Trophoblast cell (in vitro differentiated cells and primary cell): Measurements from ENCODE around the gene KCNG4.
"Not testable (repeated sequence)": the region's sequence is repeated elsewhere in the genome, so short reads cannot be mapped to it uniquely, and the experiment has no call there.

Experiments used
- DNase-seq, 2 donors: peaks; one replicate each; pipeline ENCODE4 v3.0.0-alpha.2; 2016
- H2AFZ ChIP-seq: 2 replicates; pipeline ENCODE4 v1.6.1; 2013; ENCODE audit warnings: low read length, moderate library complexity, mild to moderate bottlenecking; ENCODE audit not compliant: insufficient read depth, poor library complexity
- H2AK5ac ChIP-seq: 2 replicates; pipeline ENCODE4 v1.6.1; 2013; ENCODE audit warnings: mild to moderate bottlenecking, low read length
- H2BK120ac ChIP-seq: 2 replicates; pipeline ENCODE4 v1.6.1; 2013; ENCODE audit warnings: low read length, mild to moderate bottlenecking, moderate library complexity; ENCODE audit not compliant: insufficient read depth, poor library complexity
- H2BK12ac ChIP-seq: 2 replicates; pipeline ENCODE4 v1.6.1; 2013; ENCODE audit warnings: mild to moderate bottlenecking, low read length, moderate library complexity
- H2BK5ac ChIP-seq: 2 replicates; pipeline ENCODE4 v1.6.1; 2013; ENCODE audit warnings: low read length, low read depth, moderate library complexity, mild to moderate bottlenecking; ENCODE audit not compliant: poor library complexity
- H3K14ac ChIP-seq: 2 replicates; pipeline ENCODE4 v1.6.1; 2013; ENCODE audit warnings: mild to moderate bottlenecking, low read length
- H3K18ac ChIP-seq: 2 replicates; pipeline ENCODE4 v1.6.1; 2013; ENCODE audit warnings: mild to moderate bottlenecking, low read length
- H3K23ac ChIP-seq: 2 replicates; pipeline ENCODE4 v1.6.1; 2013; ENCODE audit warnings: low read length
- H3K27ac ChIP-seq: 2 replicates; pipeline ENCODE4 v1.5.1; 2013; ENCODE audit warnings: low read depth, mild to moderate bottlenecking, inconsistent platforms, low read length, moderate library complexity
- H3K27me3 ChIP-seq: 2 replicates; pipeline ENCODE4 v1.6.1; 2013; ENCODE audit warnings: inconsistent platforms, mild to moderate bottlenecking, low read length, moderate library complexity; ENCODE audit not compliant: insufficient read depth
- H3K36me3 ChIP-seq, 2 experiments: 1 replicate in 1 of 2; 2 replicates in 1 of 2; pipeline ENCODE4 v1.6.1; 2013; ENCODE audit warnings: low read length in 2 of 2, mild to moderate bottlenecking in 2 of 2, moderate library complexity in 1 of 2; ENCODE audit not compliant: insufficient read depth in 2 of 2, control insufficient read depth in 1 of 2
- H3K4ac ChIP-seq: 2 replicates; pipeline ENCODE4 v1.6.1; 2013; ENCODE audit warnings: low read depth, mild to moderate bottlenecking, low read length, moderate library complexity
- H3K4me1 ChIP-seq, 2 experiments: 1 replicate in 1 of 2; 2 replicates in 1 of 2; pipeline ENCODE4 v1.6.1; 2013; ENCODE audit warnings: low read length in 2 of 2, mild to moderate bottlenecking in 2 of 2, moderate library complexity in 1 of 2; ENCODE audit not compliant: insufficient read depth in 2 of 2, control insufficient read depth in 1 of 2
- H3K4me2 ChIP-seq: 2 replicates; pipeline ENCODE4 v1.6.1; 2013; ENCODE audit warnings: inconsistent platforms, mild to moderate bottlenecking, low read length, moderate library complexity
- H3K4me3 ChIP-seq: 2 replicates; pipeline ENCODE4 v1.5.1; 2013; ENCODE audit warnings: mild to moderate bottlenecking, low read depth, low read length, inconsistent platforms
- H3K79me1 ChIP-seq: one replicate; pipeline ENCODE4 v1.6.1; 2013; ENCODE audit warnings: low read length
- H3K79me2 ChIP-seq: 2 replicates; pipeline ENCODE4 v1.6.1; 2013; ENCODE audit warnings: low read length, mild to moderate bottlenecking; ENCODE audit not compliant: control insufficient read depth, insufficient read depth, poor library complexity
- H3K9ac ChIP-seq: 2 replicates; pipeline ENCODE4 v1.6.1; 2013; ENCODE audit warnings: mild to moderate bottlenecking, low read length
- H3K9me3 ChIP-seq: 2 replicates; pipeline ENCODE4 v1.6.1; 2013; ENCODE audit warnings: low read depth, mild to moderate bottlenecking, control low read depth, inconsistent platforms, low read length; ENCODE audit not compliant: insufficient read depth
- H4K12ac ChIP-seq: 2 replicates; pipeline ENCODE4 v1.6.1; 2013; ENCODE audit warnings: low read depth, mild to moderate bottlenecking, low read length, moderate library complexity
- H4K8ac ChIP-seq: 2 replicates; pipeline ENCODE4 v1.6.1; 2013; ENCODE audit warnings: low read depth, mild to moderate bottlenecking, low read length, moderate library complexity
- H4K91ac ChIP-seq: one replicate; pipeline ENCODE4 v1.6.1; 2013; ENCODE audit warnings: low read depth, mild to moderate bottlenecking, low read length, moderate library complexity
- WGBS: extraction: QIAGEN DNeasy Blood & Tissue Kit; methylation state at CpG from one replicate; pipeline ENCODE4 v1.1.7; 2013; ENCODE audit warnings: missing lambda C conversion rate; ENCODE audit not compliant: insufficient read length, insufficient coverage; ENCODE audit errors: extremely low coverage; 5-methylcytosine and 5-hydroxymethylcytosine counted together

KCNG4 gene

GRCh38 chr16:84207251-84207650 is 32.6 kb downstream of the KCNG4 start:
- Histone ChIP-seq H3K18ac (no peak overlapping the region), H4K91ac (no peak overlapping the region), H4K12ac (no peak overlapping the region), H3K36me3 (no peaks in the 10 kb centered on the region), H3K79me1 (no peaks in the 10 kb centered on the region), H3K4me3 (no peak overlapping the region), H4K8ac (no peak overlapping the region), H3K9me3 (peaks cover 2% of the 10 kb centered on the region), H2BK5ac (no peak overlapping the region), H3K9ac (no peak overlapping the region), H3K14ac (no peak overlapping the region), H3K23ac (no peak overlapping the region), H3K79me2 (no peaks in the 10 kb centered on the region), H3K4me1 (no peaks in the 10 kb centered on the region), H3K4ac (no peak overlapping the region), H3K27me3 (no peaks in the 10 kb centered on the region), H2BK120ac (no peak overlapping the region), H3K4me2 (no peak overlapping the region), H2AK5ac (no peak overlapping the region), H2AFZ (no peak overlapping the region), H3K27ac (no peak overlapping the region), H2BK12ac (no peak overlapping the region)
- no CpG with 5 or more reads among the region's 6 CpGs for WGBS
- no peak for DNase-seq

GRCh38 chr16:84205976-84206691 is 33.7 kb downstream of the KCNG4 start:
- Histone ChIP-seq H3K18ac (no peak overlapping the region), H3K14ac (no peak overlapping the region), H2BK5ac (no peak overlapping the region), H2AFZ (no peak overlapping the region), H3K4me2 (no peak overlapping the region), H3K9ac (no peak overlapping the region), H3K79me2 (no peaks in the 10 kb centered on the region), H3K27me3 (no peaks in the 10 kb centered on the region), H3K23ac (no peak overlapping the region), H3K4ac (no peak overlapping the region), H4K91ac (no peak overlapping the region), H3K27ac (no peak overlapping the region), H2AK5ac (no peak overlapping the region), H2BK120ac (no peak overlapping the region), H3K9me3 (peaks cover 2% of the 10 kb centered on the region), H3K4me3 (no peak overlapping the region), H3K79me1 (no peaks in the 10 kb centered on the region), H2BK12ac (no peak overlapping the region), H4K12ac (no peak overlapping the region), H4K8ac (no peak overlapping the region), H3K36me3 (no peaks in the 10 kb centered on the region), H3K4me1 (no peaks in the 10 kb centered on the region)
- WGBS: no CpG with 5 or more reads among the region's 18 CpGs
- no peak for DNase-seq

- H3K4me2 ChIP-seq, H3K14ac ChIP-seq, H2AFZ ChIP-seq, H4K91ac ChIP-seq, H3K4me3 ChIP-seq, H3K9me3 ChIP-seq, H2AK5ac ChIP-seq, H4K12ac ChIP-seq, DNase-seq, H3K9ac ChIP-seq, H3K23ac ChIP-seq, H3K27me3 ChIP-seq, H3K4ac ChIP-seq, H3K36me3 ChIP-seq, H3K27ac ChIP-seq, H3K18ac ChIP-seq, H3K4me1 ChIP-seq, H3K79me2 ChIP-seq, H2BK120ac ChIP-seq, H4K8ac ChIP-seq, H2BK12ac ChIP-seq, H3K79me1 ChIP-seq, H2BK5ac ChIP-seq: not testable (repeated sequence)
- no CpG with 5 or more reads among the region's 6 CpGs for WGBS
These were observed 34.7 kb downstream of the KCNG4 start for GRCh38 chr16:84205123-84205522.

GRCh38 chr16:84204551-84204950 is 35.3 kb downstream of the KCNG4 start:
- not testable (repeated sequence) for H3K4me1 ChIP-seq, H2BK12ac ChIP-seq, H3K14ac ChIP-seq, H2AK5ac ChIP-seq, H4K8ac ChIP-seq, H3K79me2 ChIP-seq, H2BK5ac ChIP-seq, H3K36me3 ChIP-seq, H3K18ac ChIP-seq, H2AFZ ChIP-seq, H3K4me2 ChIP-seq, H3K27me3 ChIP-seq, H3K9ac ChIP-seq, DNase-seq, H2BK120ac ChIP-seq, H3K4ac ChIP-seq, H3K4me3 ChIP-seq, H4K12ac ChIP-seq, H3K23ac ChIP-seq, H3K79me1 ChIP-seq, H3K27ac ChIP-seq, H3K9me3 ChIP-seq, H4K91ac ChIP-seq
- no CpG with 5 or more reads among the region's 26 CpGs for WGBS
